ENCODE data around the gene ADCK1.

GRCh38 chr14:77790566-77791224 is 9.2 kb upstream of the ADCK1 start:
- TF ChIP-seq CTCF (conservative IDR thresholded peaks at IDR 0.05; ENCODE audit: low read depth in 2 of 2) = no peak
- no peak for TF ChIP-seq NANOG (IDR thresholded peaks at IDR 0.05; ENCODE audit: borderline replicate concordance)
- no peak for TF ChIP-seq EZH2 (IDR thresholded peaks at IDR 0.05; ENCODE audit: low read depth, unreplicated experiment)
- TF ChIP-seq POLR2AphosphoS5 (IDR thresholded peaks at IDR 0.05; ENCODE audit: low read depth) = no peak
- no peak for TF ChIP-seq JUNB (IDR thresholded peaks at IDR 0.05; ENCODE audit: unreplicated experiment)
- no peak for TF ChIP-seq ZNF114 (CRISPR knock-in tag; IDR thresholded peaks at IDR 0.05)
- no peak for TF ChIP-seq ETS1 (IDR thresholded peaks at IDR 0.05)
